Astrocyte (in vitro differentiated cells and primary cell): ENCODE results near the gene SYPL2.

Experiments
- CTCF ChIP-seq: IDR thresholded peaks from 2 replicates; pipeline ENCODE4 v1.5.1; 2011; ENCODE audit warnings: low read depth, mild to moderate bottlenecking, inconsistent platforms, low read length, moderate library complexity; ENCODE audit not compliant: insufficient read depth
- EZH2 ChIP-seq: IDR thresholded peaks from 2 replicates; pipeline ENCODE4 v1.6.1; 2012; ENCODE audit warnings: mild to moderate bottlenecking, low read length, inconsistent platforms; ENCODE audit not compliant: insufficient read depth

- TF ChIP-seq CTCF (no peak), EZH2 (no peak)
Observed at GRCh38 chr1:109438798-109439297, 27.5 kb upstream of the SYPL2 start.
